Left forelimb (tissue), 1 donor: ENCODE data around the gene OR7D2.
A peak's percentile ranks its signal among the peaks of the same experiment; 100 is the strongest.

Experiments used
- DNase-seq: peaks from one replicate; pipeline ENCODE4 v3.0.0-alpha.2; 2018; ENCODE audit warnings: low spot score

The OR7D2 gene

DNA sequence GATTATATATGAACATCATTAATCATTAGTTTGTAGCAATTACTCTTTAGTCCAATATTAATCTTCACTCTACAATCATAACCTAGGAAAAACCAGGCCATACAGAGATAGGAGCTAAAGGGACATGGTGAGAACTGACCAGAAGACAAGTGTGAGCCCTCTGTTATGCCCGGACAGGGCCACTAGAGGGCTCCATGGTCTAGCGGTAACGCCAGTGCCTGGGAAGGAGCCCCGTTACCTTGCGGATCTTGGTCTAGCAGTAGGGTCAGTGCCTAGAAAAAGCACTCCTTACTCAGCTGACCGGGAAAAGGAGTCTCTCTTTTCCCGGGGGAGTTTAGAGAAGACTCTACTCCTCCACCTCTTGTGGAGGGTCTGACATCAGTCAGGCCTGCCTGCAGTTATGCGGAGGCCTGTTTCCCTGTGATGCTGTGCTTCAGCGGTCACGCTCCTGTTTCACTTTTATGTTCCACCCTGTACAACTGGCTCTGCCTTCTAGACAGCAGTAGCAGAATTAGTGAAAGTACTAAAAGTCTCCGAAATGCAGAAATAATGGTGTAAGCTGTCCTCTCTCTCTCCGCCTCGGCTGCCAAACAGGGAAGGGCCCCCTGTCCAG is 26.8 kb downstream of the OR7D2 start:
- DNase-seq = peak; percentile 79

DNA sequence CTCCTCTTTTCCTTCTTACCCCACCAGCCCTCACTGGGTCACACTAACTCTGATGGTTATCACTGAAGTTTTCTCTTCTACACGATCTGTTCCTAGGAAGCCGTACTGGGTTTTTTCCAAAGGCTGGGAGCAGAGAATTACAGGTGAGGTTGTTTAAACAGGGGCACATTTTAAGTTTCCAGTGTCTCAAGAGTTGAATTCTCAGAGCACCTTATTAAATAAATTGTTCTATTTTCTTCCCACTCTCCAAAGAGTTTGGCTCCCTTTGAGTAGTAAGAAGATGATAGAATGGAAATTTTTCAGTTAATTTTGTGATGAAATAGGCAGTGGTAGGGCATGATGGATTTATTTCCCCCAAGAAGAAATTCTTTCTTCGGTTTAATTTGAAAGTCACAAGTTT is 40.7 kb downstream of the OR7D2 start, which contains the start of gene OR7D4:
Gene OR7D4, minus strand, starts transcription at position 101 of the 400 bp plus-strand sequence. CDS start 4,752 bp downstream, outside the sequence.
- DNase-seq = no peak
